Pulmonary artery endothelial cell (primary cell): ENCODE measurements around the gene CHRNA3. TPM values are rescaled to one million over a fixed set of nuclear protein-coding genes. Genes with fewer than 3 reads are reported as not detected.

Experiments used
- DNase-seq: peaks from one replicate; pipeline ENCODE4 v3.0.0-alpha.2; 2011; ENCODE audit warnings: low read depth, low spot score
- total RNA-seq: library from RNA; depleted of rRNA; stranded (reverse); fragments of >200 nt; gene quantifications from 2 replicates; pipeline ENCODE4 v1.2.3, GENCODE V29; 2014

Gene CHRNA3
- total RNA-seq: not detected in 2 replicates

- DNase-seq: no peak
Observed at GRCh38 chr15:78620527-78621421, at the start of gene CHRNA3. CHRNA3 (minus strand) TSS chr15:78620996; CDS start chr15:78620794, 202 bp downstream.

DNA sequence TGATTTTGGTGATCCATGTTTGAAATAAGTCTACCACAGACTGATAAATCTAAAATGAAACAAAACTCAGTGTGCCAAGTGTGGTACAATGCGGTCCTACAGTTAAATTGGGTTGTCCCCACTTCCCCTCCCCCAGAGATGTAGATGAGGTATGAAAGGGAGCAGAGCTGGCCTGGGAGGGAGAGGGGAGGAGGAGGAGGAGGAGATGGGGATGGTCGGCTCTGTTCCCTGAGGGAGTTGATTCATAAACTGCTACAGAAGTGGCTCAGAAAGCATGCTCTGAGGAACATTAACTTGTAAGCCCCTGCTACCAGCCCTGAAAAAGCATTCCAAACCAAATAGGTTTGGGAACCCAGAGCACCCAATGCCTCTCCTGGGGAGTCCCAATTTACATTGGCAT is 48.2 kb upstream of the CHRNA3 start:
- no peak for DNase-seq

DNA sequence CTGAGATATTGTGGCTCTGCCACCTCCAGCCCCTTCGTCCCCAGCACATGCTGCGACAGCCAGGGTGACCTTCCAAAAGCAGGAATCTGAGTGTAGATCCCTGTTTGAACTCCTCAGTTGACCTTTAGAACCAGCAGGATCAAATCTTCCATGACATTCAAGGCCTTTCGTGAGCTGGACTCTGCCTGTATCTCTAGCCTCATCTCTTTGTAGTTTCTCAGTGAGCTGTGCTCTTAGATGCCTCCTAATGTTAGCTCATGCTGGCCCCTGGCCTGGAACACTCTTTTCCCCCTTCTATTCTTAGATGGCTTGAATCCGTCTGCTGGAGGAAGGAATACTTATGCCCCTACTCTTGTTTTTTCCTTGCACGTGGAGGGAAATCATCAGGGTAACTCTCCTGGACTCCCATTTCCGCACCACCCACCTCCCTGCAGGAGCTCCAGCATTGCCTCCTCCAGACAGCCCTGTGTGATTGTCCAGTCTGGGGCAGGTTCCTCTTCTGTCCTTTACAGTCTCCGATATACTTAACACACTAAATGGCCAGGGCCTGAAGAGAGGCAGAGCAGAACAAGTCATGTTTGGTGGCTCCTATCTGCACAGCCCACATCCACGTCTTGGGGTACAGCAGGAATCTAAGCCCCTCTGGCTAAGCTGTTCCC is 46.9 kb upstream of the CHRNA3 start:
- no peak for DNase-seq

DNA sequence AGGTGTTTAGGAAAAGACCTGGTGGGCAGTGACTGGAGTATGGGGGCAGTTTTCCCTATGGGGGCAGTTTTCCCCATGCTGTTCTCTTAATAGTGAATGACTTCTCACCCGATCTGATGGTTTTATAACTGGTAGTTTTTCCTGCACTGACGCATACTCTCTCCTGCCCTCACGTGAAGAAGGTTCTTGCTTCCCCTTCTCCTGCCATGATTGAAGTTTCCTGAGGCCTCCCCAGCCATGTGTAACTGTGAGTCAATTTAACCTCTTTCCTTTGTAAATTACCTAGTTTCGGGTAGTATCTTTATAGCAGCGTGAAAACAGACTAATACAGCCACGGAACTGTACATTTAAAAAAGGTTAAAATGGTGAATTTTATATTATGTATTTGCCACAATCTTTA is 45.2 kb upstream of the CHRNA3 start:
- no peak for DNase-seq

DNA sequence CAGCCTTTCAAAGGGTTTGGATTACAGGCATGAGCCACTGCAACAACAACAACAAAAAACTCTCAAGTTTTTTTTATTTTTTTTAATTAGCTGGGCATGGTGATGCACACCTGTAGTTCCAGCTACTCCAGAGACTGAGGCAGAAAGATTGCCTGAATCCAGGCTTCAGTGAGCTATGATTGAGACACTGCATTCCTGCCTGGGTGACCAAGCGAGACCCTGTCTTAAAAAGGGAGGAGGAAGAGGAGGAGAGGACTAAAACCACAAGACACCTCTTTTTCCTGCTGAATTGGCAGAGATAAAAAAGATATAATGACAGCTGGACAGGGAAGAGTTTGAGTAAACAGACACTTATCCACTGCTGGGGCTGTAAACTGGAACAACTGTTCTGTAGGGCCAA is 42.9 kb upstream of the CHRNA3 start:
- DNase-seq: no peak

DNA sequence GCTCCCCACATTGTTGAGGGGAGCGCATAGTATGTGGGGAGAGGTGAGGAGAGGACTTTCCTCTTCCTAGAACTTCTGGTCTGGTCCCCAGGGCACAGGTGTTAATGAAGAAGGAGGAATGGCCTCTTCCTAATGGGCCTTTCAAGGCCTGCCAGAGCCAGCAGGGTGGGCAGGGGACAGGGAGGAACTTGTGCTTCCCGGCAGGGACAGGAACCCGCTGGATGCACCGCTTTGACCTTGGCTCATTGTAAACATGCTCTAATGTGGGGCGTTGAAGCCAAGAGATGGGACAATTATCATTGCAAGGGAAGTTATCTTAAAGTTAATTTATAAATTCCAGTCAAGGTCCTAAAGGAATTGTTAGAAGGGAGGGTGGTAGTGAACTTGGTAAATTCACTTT is 41.2 kb upstream of the CHRNA3 start:
- DNase-seq: no peak

GRCh38 chr15:78661001-78661400 is 40.2 kb upstream of the CHRNA3 start:
- no peak for DNase-seq

- DNase-seq: no peak
Observed at GRCh38 chr15:78660584-78660983, 39.8 kb upstream of the CHRNA3 start.

DNA sequence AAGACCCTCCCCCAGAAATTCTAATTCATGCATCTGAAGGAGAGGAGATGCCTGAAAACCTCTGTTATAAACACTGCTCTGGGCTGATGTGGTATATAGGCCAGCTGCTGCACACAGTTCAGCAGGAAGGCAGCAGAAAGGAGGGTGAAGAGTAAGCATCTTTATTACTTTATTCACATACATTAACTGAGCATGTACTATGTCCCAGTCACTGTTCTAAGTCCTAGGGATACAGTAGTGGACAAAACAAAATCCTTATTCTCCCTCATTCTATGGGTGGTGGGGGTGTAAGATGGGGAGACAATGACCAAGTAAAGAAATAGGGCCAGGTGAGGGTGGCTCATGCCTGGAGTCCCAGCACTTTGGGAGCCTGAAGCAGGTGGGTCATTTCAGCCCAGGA is 38.0 kb upstream of the CHRNA3 start:
- no peak for DNase-seq

- no peak for DNase-seq
Observed at GRCh38 chr15:78654272-78654671, 33.5 kb upstream of the CHRNA3 start.

DNA sequence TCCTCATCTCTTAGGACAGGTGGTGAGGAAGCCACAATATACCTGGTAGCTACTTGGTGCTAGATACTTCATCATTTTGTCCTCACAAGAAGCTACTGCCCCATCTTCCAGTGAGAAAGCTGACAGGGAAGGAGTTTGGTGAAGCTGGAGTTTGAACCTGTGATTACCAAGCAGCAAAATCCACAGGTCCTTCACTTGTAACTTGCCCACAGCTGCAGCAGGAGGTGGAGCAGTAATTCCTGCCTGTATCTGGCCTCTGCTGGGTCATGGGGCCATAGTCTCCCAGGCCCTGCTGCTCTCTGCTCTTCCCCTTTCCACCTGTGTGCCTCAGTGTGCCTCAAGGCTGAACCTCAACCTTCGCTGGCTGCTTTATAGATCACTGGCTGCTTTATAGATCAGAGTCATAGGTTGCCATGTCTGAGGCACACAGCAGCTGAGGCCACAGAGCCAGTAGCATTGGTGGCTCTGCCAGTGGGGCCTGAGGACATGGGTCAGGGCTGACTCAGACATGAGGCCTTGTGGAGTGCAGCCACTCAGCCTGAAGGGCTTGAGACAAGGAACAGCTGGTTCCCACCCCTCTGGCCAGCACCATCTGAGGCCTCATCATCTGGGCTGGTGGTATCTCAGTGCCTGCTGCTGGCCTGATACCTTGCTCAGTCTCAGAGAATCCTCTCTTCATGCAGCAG is 31.3 kb upstream of the CHRNA3 start:
- no peak for DNase-seq

GRCh38 chr15:78651007-78651406 is 30.2 kb upstream of the CHRNA3 start:
- DNase-seq: no peak

GRCh38 chr15:78650022-78650421 is 29.2 kb upstream of the CHRNA3 start:
- DNase-seq: no peak

GRCh38 chr15:78645009-78645408 is 24.2 kb upstream of the CHRNA3 start:
- no peak for DNase-seq

DNA sequence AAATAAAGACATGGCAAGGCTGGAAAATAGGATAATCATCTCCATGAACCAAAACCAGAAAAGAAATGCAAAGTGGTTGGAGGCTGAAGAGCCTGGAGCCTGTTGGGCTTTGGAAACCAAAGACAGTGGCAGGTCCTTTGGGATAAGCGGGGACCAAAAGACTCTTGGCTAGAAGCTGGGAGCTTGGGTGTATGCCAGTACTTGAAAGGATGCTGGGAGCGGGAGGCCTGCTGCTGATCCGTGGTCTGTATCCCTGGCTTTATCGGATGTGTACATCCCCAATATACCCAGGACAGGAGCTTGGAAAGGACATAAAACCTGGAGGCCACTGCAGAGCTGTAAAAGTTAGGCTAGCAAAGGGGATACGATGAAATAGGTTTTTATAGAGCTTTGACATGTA is 21.5 kb upstream of the CHRNA3 start:
- no peak for DNase-seq

DNA sequence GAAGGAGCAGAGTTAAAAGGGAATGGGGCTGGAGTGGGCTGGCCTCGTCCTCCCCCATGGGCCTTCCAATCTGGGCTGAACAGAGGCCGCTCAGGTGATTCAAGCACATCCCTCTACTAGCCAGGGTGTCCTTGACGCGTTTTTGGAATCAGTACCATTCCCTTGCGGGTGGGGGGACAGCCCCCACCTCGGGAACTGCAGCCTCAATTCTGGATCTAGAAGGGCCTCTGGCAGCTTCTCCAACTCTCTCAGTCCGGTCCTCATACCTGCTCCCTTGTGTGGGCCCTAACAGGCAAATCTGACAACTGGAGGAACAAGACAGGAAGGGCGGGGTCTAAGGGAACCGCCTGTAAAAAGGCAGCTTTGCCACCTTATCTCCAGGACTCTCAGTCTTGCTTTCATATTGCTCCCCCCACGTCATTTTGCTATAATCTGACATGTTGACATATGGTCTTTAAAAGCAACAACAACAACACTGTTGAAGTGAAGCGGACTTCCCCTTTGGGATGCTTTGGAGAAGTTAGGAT is 21.0 kb upstream of the CHRNA3 start:
- DNase-seq: no peak

GRCh38 chr15:78641102-78641748 is 20.4 kb upstream of the CHRNA3 start, which contains the start of gene CHRNB4:
CHRNB4 (minus strand) TSS chr15:78641210; CDS start chr15:78641133, 77 bp downstream.
- no peak for DNase-seq

DNA sequence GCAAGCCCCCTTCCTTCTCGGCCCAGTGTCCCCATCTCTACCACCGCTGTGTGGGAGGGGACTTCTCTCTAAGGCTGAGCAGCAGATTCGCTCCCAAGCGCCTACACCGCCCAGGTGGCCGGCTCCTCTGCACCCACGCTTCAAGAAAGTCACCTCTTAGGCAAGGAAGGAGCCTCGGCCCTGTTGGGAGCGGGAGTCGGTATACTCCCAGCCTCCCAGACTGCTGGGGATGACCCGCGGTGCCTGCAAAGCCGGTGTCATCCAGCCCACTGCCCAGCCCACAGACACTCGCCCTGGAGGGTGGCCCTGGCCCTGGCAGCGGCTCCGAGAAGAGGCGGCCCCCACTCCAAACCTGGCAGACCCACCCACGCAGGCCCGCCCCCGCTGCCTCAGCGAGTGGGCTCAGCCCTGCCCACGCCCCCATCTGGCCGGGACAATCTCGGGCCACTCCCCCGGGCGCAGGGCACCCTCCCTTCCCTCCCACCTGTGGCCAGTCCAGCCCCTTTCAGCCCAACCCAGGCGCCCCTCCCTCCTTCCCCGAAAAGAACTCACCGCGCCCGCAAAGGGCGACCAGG is 19.8 kb upstream of the CHRNA3 start:
- no peak for DNase-seq

GRCh38 chr15:78638658-78639314 is 18.0 kb upstream of the CHRNA3 start:
- no peak for DNase-seq

DNA sequence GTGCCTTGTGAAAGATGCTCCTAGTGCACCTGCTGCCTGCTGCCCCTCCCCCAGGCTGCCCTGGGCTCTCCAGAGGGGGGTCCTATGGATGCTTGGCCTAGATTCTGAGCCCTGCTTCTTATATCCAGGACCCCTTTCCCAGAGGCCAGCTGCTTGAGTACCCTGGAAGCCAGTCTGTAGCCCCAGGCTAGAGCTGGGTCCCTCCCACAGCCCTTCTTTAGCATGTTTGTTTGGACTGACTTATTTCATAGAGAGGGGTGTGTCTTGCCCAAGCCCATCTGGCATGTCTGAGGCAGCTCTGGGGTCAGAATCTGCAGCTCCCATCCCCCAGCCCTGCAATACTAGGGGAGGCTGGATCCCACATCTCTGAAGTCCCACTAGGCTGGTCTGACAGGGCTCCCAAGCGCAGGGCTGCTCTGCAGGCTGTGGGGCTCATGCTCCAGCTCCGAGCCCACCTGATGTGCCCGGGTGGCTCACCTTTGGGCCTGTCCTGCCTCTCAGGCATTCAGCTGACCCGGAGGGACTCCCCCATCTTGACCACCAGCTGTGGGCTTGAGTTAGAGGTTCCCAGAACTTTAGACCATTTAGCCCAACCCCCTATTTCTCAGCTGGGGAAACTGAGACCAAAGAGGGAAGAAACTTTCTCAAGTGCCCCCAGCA is 17.1 kb upstream of the CHRNA3 start:
- no peak for DNase-seq
